H1 (cell line): ENCODE results near the gene CDK5RAP2. TPM values are rescaled to one million over a fixed set of nuclear protein-coding genes. Genes with fewer than 3 reads are reported as not detected.
"Not testable (repeated sequence)": the region's sequence is repeated elsewhere in the genome, so short reads cannot be mapped to it uniquely, and the experiment has no call there.

Source experiments
- CTCF ChIA-PET: fragments of 300-600 bp; sonication (Branson Sonifier 250); formaldehyde crosslinking; loops from one replicate; lab custom pipeline; 2021; ENCODE audit not compliant: partially characterized antibody; lab: Charles Lee
- POLR2A ChIA-PET: fragments of 300-600 bp; sonication (Branson Sonifier 250); formaldehyde crosslinking; loops from one replicate; lab custom pipeline; 2021; ENCODE audit warnings: inconsistent platforms; ENCODE audit not compliant: partially characterized antibody; lab: Charles Lee
- DNase-seq, 2 experiments: peaks; one replicate each; pipeline versions ENCODE4 v3.0.0 to v3.0.0-alpha.2; 2010 to 2022; ENCODE audit warnings: low spot score in 2 of 2, low read depth in 1 of 2, mixed read lengths in 1 of 2
- FAIRE-seq: peaks from 2 replicates; lab custom pipeline; 2011; peaks lifted over from hg19 to GRCh38; lab: Jason Lieb, UNC
- H2AFZ ChIP-seq: 2 replicates; pipeline ENCODE4 v1.8.1; 2012; ENCODE audit warnings: low read length, inconsistent platforms
- H2AK5ac ChIP-seq: 2 replicates; pipeline ENCODE4 v1.6.1; 2013; ENCODE audit warnings: low read depth, low read length
- H2BK120ac ChIP-seq: replicated peaks from 2 replicates; pipeline ENCODE3; 2013; ENCODE audit warnings: low read depth, low read length, inconsistent platforms
- H2BK12ac ChIP-seq: 2 replicates; pipeline ENCODE4 v1.6.1; 2013; ENCODE audit warnings: low read depth, low read length
- H2BK15ac ChIP-seq: 2 replicates; pipeline ENCODE4 v1.6.1; 2013; ENCODE audit warnings: low read length
- H2BK20ac ChIP-seq: 2 replicates; pipeline ENCODE4 v1.6.1; 2013; ENCODE audit warnings: low read length
- H2BK5ac ChIP-seq: 2 replicates; pipeline ENCODE4 v1.6.1; 2013; ENCODE audit warnings: low read depth, low read length
- H3K14ac ChIP-seq: 2 replicates; pipeline ENCODE4 v1.6.1; 2013; ENCODE audit warnings: inconsistent platforms; ENCODE audit not compliant: insufficient read length
- H3K18ac ChIP-seq: 2 replicates; pipeline ENCODE4 v1.6.1; 2013; ENCODE audit warnings: low read length; ENCODE audit errors: extremely low read depth
- H3K23ac ChIP-seq: 2 replicates; pipeline ENCODE4 v1.6.1; 2013; ENCODE audit warnings: inconsistent platforms; ENCODE audit not compliant: insufficient read length
- H3K23me2 ChIP-seq: 2 replicates; pipeline ENCODE4 v1.6.1; 2013; ENCODE audit warnings: low read depth, low read length
- H3K27ac ChIP-seq: 2 replicates; pipeline ENCODE4 v1.6.1; 2011; ENCODE audit warnings: low read depth, low read length, inconsistent platforms
- H3K27me3 ChIP-seq, 4 experiments: replicated peaks in 1 of 4; 1 replicate in 1 of 4; 2 replicates in 3 of 4; pipeline versions ENCODE4 v1.6.1 to v1.8.1; 2011 to 2013; ENCODE audit warnings: low read length in 3 of 4, mild to moderate bottlenecking in 3 of 4, inconsistent platforms in 2 of 4, mixed read lengths in 2 of 4, moderate library complexity in 1 of 4; ENCODE audit not compliant: control insufficient read depth in 3 of 4, insufficient read depth in 3 of 4; ENCODE audit errors: extremely low read depth in 1 of 4
- H3K36me3 ChIP-seq, 4 experiments: 2 replicates each; pipeline versions ENCODE4 v1.6.1 to v1.8.1; 2011 to 2013; ENCODE audit warnings: mild to moderate bottlenecking in 4 of 4, low read length in 3 of 4, moderate library complexity in 2 of 4, control low read depth in 1 of 4, inconsistent platforms in 1 of 4; ENCODE audit not compliant: insufficient read depth in 4 of 4, control insufficient read depth in 2 of 4
- H3K4ac ChIP-seq: replicated peaks from 2 replicates; pipeline ENCODE3; 2013; ENCODE audit warnings: low read length, low read depth, mixed read lengths, inconsistent platforms; ENCODE audit not compliant: insufficient read length
- H3K4me1 ChIP-seq, 4 experiments: replicated peaks in 1 of 4; 1 replicate in 1 of 4; 2 replicates in 3 of 4; pipeline versions ENCODE4 v1.6.1 to v1.8.1; 2011 to 2013; ENCODE audit warnings: low read length in 3 of 4, inconsistent platforms in 2 of 4, mixed read lengths in 1 of 4; ENCODE audit not compliant: insufficient read depth in 4 of 4, control insufficient read depth in 3 of 4
- H3K4me2 ChIP-seq, 2 experiments: 2 replicates each; pipeline versions ENCODE4 v1.6.1 to v1.8.1; 2011 to 2013; ENCODE audit warnings: low read depth in 2 of 2, low read length in 2 of 2, control low read depth in 1 of 2, inconsistent platforms in 1 of 2, mild to moderate bottlenecking in 1 of 2; ENCODE audit not compliant: insufficient read depth in 1 of 2
- H3K4me3 ChIP-seq, 4 experiments: fragments of 200-600, 300-600 bp in 1 of 4; sonication (generic), shearing (Covaris generic), sonication (Bioruptor Twin) in 1 of 4; 2 replicates each; pipeline versions ENCODE4 v1.5.1 to v1.8.1; 2011 to 2016; ENCODE audit warnings: low read length in 4 of 4, low read depth in 3 of 4, control low read depth in 2 of 4, inconsistent platforms in 2 of 4, mild to moderate bottlenecking in 2 of 4, mixed read lengths in 1 of 4, moderate library complexity in 1 of 4; ENCODE audit not compliant: insufficient read depth in 2 of 4; ENCODE audit errors: extremely low read depth in 1 of 4
- H3K56ac ChIP-seq: replicated peaks from 2 replicates; pipeline ENCODE3; 2013; ENCODE audit warnings: low read depth, mild to moderate bottlenecking, mixed read lengths, low read length, inconsistent platforms; ENCODE audit not compliant: insufficient read length
- H3K79me1 ChIP-seq: 2 replicates; pipeline ENCODE4 v1.6.1; 2013; ENCODE audit warnings: low read depth, low read length, control low read depth
- H3K79me2 ChIP-seq, 2 experiments: 2 replicates each; pipeline versions ENCODE4 v1.6.1 to v1.8.1; 2012 to 2013; ENCODE audit warnings: low read length in 2 of 2, mild to moderate bottlenecking in 2 of 2, inconsistent platforms in 1 of 2; ENCODE audit not compliant: insufficient read depth in 2 of 2, control insufficient read depth in 1 of 2
- H3K9ac ChIP-seq, 4 experiments: replicated peaks in 1 of 4; 1 replicate in 1 of 4; 2 replicates in 3 of 4; pipeline versions ENCODE4 v1.6.1 to v1.8.1; 2011 to 2013; ENCODE audit warnings: low read depth in 3 of 4, low read length in 3 of 4, control low read depth in 2 of 4, mild to moderate bottlenecking in 2 of 4, moderate library complexity in 2 of 4, inconsistent platforms in 1 of 4; ENCODE audit errors: extremely low read depth in 1 of 4
- H3K9me3 ChIP-seq, 2 experiments: 2 replicates each; pipeline versions ENCODE4 v1.6.1 to v1.8.1; 2012 to 2013; ENCODE audit warnings: mild to moderate bottlenecking in 2 of 2, moderate library complexity in 2 of 2, control low read depth in 1 of 2, inconsistent platforms in 1 of 2, low read depth in 1 of 2, low read length in 1 of 2, mixed read lengths in 1 of 2; ENCODE audit not compliant: insufficient read depth in 2 of 2
- H4K20me1 ChIP-seq, 2 experiments: replicated peaks in 1 of 2; 2 replicates each; pipeline versions ENCODE3 to v1.8.1; 2011 to 2013; ENCODE audit warnings: inconsistent platforms in 2 of 2, low read length in 2 of 2, mild to moderate bottlenecking in 1 of 2; ENCODE audit not compliant: insufficient read depth in 2 of 2, control insufficient read depth in 1 of 2
- H4K5ac ChIP-seq: 2 replicates; pipeline ENCODE4 v1.6.1; 2013; ENCODE audit warnings: low read length, low read depth, mixed read lengths, inconsistent platforms; ENCODE audit not compliant: insufficient read length
- H4K8ac ChIP-seq: 2 replicates; pipeline ENCODE4 v1.8.0; 2013; ENCODE audit warnings: mild to moderate bottlenecking, moderate library complexity, low read length, inconsistent platforms; ENCODE audit not compliant: insufficient read depth; ENCODE audit errors: extremely low read depth
- H4K91ac ChIP-seq: replicated peaks from 2 replicates; pipeline ENCODE3; 2013; ENCODE audit warnings: low read length, mixed read lengths, inconsistent platforms; ENCODE audit not compliant: insufficient read length
- WGBS, 2 experiments: shearing (Covaris generic) in 1 of 2; methylation state at CpG; one replicate each; pipeline versions ENCODE4 v1.1.6 to v1.1.7; 2013 to 2015; ENCODE audit warnings: low lambda C conversion rate in 2 of 2, mixed read lengths in 2 of 2, inconsistent platforms in 1 of 2, low coverage in 1 of 2, missing lambda C conversion rate in 1 of 2; ENCODE audit not compliant: insufficient replicate concordance in 2 of 2, insufficient coverage in 1 of 2, insufficient read length in 1 of 2; ENCODE audit errors: extremely low coverage in 1 of 2, missing lambda C conversion rate in 1 of 2; 5-methylcytosine and 5-hydroxymethylcytosine counted together
- polyA plus RNA-seq, 7 experiments: library from polyadenylated mRNA; depleted of rRNA in 3 of 7; stranded (reverse) in 5 of 7; unstranded in 2 of 7; fragments of >200 nt in 5 of 7; fragments of 200-250 nt in 2 of 7; gene quantifications; 1 replicate in 5 of 7; 2 replicates in 1 of 7; 4 replicates in 1 of 7; pipeline versions ENCODE4 v1.2.1 to v1.2.3, GENCODE V29; 2011 to 2013; ENCODE audit warnings: missing spikeins in 2 of 7, mixed read lengths in 2 of 7
- total RNA-seq: library from RNA; stranded (reverse); fragmentation: NEBNext Ultra II Directional; extraction: Animal tissue kit (Norgen Biotek cat#: 25700); gene quantifications from 2 replicates; pipeline ENCODE4 v1.2.1, GENCODE V29; 2021

CDK5RAP2 gene
- total and polyA plus RNA-seq, 2 of the 8 experiments (the other 6 are each of a cell fraction or from before 2014, with no cell fraction given), result 19.8 to 49.4 TPM

GRCh38 chr9:120461677-120462076, 118.3 kb downstream of the CDK5RAP2 start:
- DNase-seq, H4K91ac ChIP-seq, H4K20me1 ChIP-seq, H3K4me2 ChIP-seq, H2AK5ac ChIP-seq, H3K4ac ChIP-seq, H3K56ac ChIP-seq, H3K27me3 ChIP-seq, POLR2A ChIA-PET, H2BK15ac ChIP-seq, H2BK5ac ChIP-seq, H3K4me3 ChIP-seq, H4K5ac ChIP-seq, H3K9me3 ChIP-seq, H3K23me2 ChIP-seq, H4K8ac ChIP-seq, H2BK20ac ChIP-seq, H3K23ac ChIP-seq, H3K18ac ChIP-seq, H3K79me1 ChIP-seq, H2AFZ ChIP-seq, H3K79me2 ChIP-seq, FAIRE-seq, H3K14ac ChIP-seq, H3K27ac ChIP-seq, H3K4me1 ChIP-seq, H3K9ac ChIP-seq, H2BK12ac ChIP-seq, H2BK120ac ChIP-seq: not testable (repeated sequence)
- CTCF ChIA-PET, result interaction anchor here (1.4 to 1.6 kb wide), 2 partner anchors 11 to 44 kb away, joined by 5 read pairs; no protein-coding TSS in a partner anchor
- H3K36me3 ChIP-seq, result peaks cover 0 to 11% (median 6%) of the 10 kb centered on the region in 4 experiments; a peak in 5 of 8 replicates
- 88% methylated on average over 9 of the region's 9 CpGs; no CpG with 5 or more reads in 1 of the 2 experiments for WGBS, 2 experiments
